ENCODE results near the gene RANBP3L. TPM values are rescaled to one million over a fixed set of nuclear protein-coding genes. Genes with fewer than 3 reads are reported as not detected.

RANBP3L gene
- total and polyA plus RNA-seq, 9 of the 15 experiments (the other 6 are each of a cell fraction or from before 2014, with no cell fraction given) = 0.01 to 0.06 TPM; not detected in 7

- TF ChIP-seq, protein P1, sequence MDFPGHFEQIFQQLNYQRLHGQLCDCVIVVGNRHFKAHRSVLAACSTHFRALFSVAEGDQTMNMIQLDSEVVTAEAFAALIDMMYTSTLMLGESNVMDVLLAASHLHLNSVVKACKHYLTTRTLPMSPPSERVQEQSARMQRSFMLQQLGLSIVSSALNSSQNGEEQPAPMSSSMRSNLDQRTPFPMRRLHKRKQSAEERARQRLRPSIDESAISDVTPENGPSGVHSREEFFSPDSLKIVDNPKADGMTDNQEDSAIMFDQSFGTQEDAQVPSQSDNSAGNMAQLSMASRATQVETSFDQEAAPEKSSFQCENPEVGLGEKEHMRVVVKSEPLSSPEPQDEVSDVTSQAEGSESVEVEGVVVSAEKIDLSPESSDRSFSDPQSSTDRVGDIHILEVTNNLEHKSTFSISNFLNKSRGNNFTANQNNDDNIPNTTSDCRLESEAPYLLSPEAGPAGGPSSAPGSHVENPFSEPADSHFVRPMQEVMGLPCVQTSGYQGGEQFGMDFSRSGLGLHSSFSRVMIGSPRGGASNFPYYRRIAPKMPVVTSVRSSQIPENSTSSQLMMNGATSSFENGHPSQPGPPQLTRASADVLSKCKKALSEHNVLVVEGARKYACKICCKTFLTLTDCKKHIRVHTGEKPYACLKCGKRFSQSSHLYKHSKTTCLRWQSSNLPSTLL (IDR thresholded peaks at IDR 0.05) = no peak
- TF ChIP-seq ZNF717 (CRISPR knock-in tag; IDR thresholded peaks at IDR 0.05) (peak; percentile 82; the same call in 1 of the 2 replicates), IRF1 (CRISPR knock-in tag; IDR thresholded peaks at IDR 0.05; ENCODE audit: borderline replicate concordance) (peak; percentile 14; the same call in 1 of the 2 replicates), GTF2E2 (tag; IDR thresholded peaks at IDR 0.05) (peak; percentile 28; the same call in 1 of the 2 replicates), NR2C1 (IDR thresholded peaks at IDR 0.05) (no peak), NR2C1 (tag; IDR thresholded peaks at IDR 0.05) (0 out of 2 replicates have a peak, but pooled peaks have one; percentile 1), NCOR1 (IDR thresholded peaks at IDR 0.05) (0 out of 2 replicates have a peak, but pooled peaks have one; percentile 1), ZNF785 (CRISPR knock-in tag; IDR thresholded peaks at IDR 0.05) (no peak), TFE3 (CRISPR knock-in tag; IDR thresholded peaks at IDR 0.05) (0 out of 2 replicates have a peak, but pooled peaks have one; percentile 0), HMGXB4 (CRISPR knock-in tag; IDR thresholded peaks at IDR 0.05) (no peak), ZNF584 (CRISPR knock-in tag; IDR thresholded peaks at IDR 0.05; ENCODE audit: low read depth) (peak; percentile 24; the same call in 1 of the 2 replicates), ZNF766 (CRISPR knock-in tag; conservative IDR thresholded peaks at IDR 0.05) (peak; percentile 77; the same call in 1 of the 2 replicates), SMAD4 (CRISPR knock-in tag; conservative IDR thresholded peaks at IDR 0.05) (no peak; the same call in 1 of the 2 replicates)
- TF ChIP-seq, protein P2, sequence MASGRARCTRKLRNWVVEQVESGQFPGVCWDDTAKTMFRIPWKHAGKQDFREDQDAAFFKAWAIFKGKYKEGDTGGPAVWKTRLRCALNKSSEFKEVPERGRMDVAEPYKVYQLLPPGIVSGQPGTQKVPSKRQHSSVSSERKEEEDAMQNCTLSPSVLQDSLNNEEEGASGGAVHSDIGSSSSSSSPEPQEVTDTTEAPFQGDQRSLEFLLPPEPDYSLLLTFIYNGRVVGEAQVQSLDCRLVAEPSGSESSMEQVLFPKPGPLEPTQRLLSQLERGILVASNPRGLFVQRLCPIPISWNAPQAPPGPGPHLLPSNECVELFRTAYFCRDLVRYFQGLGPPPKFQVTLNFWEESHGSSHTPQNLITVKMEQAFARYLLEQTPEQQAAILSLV (tag; IDR thresholded peaks at IDR 0.05) = 0 out of 2 replicates have a peak, but pooled peaks have one; percentile 5
These were observed 58.9 kb downstream of the RANBP3L start (continued) for GRCh38 chr5:36242534-36243485.

All from K562 (cell line).